Gastroesophageal sphincter (tissue), 4 donors: Measurements from ENCODE around the gene CFC1. TPM values are rescaled to one million over a fixed set of nuclear protein-coding genes. Genes with fewer than 3 reads are reported as not detected.
"Not testable (repeated sequence)": the region's sequence is repeated elsewhere in the genome, so short reads cannot be mapped to it uniquely, and the experiment has no call there.

Source experiments
- ATAC-seq: fragments of 150-250 bp; one replicate; pipeline ENCODE4 v1.9.1; 2016; ENCODE audit warnings: mild to moderate bottlenecking, moderate library complexity
- H3K27ac ChIP-seq, 4 donors: fragments of 200-600 bp; sonication (generic) in 3 of 4; 1 replicate in 3 of 4; 2 replicates in 1 of 4; pipeline ENCODE4 v1.5.1; 2016 to 2019
- H3K27me3 ChIP-seq: fragments of 200-600 bp; sonication (generic); one replicate; pipeline ENCODE4 v1.5.1; 2019
- H3K36me3 ChIP-seq, 2 donors: fragments of 200-600 bp; sonication (generic); one replicate each; pipeline ENCODE4 v1.5.1; 2019; ENCODE audit warnings: control low read depth in 1 of 2
- H3K4me1 ChIP-seq, 3 donors: fragments of 200-600 bp; sonication (generic); 1 replicate in 2 of 3; 2 replicates in 1 of 3; pipeline ENCODE4 v1.5.1; 2016 to 2019; ENCODE audit warnings: control low read depth in 2 of 3
- H3K4me3 ChIP-seq, 2 donors: fragments of 200-600 bp; sonication (generic); one replicate each; pipeline ENCODE4 v1.5.1; 2019; ENCODE audit warnings: mild to moderate bottlenecking in 1 of 2, moderate library complexity in 1 of 2
- H3K9me3 ChIP-seq, 3 donors: fragments of 200-600 bp; sonication (generic); one replicate each; pipeline ENCODE4 v1.5.1; 2017 to 2019; ENCODE audit warnings: control low read depth in 2 of 3
- whole genome bisulfite sequencing, 2 donors: methylation state at CpG; one replicate each; pipeline ENCODE4 v1.1.5; 2018; ENCODE audit warnings: low coverage in 1 of 2; 5-methylcytosine and 5-hydroxymethylcytosine counted together
- total RNA-seq, 4 donors: library from RNA; depleted of rRNA; stranded (reverse); fragments of >200 nt; gene quantifications; one replicate each; pipeline ENCODE4 v1.1.0, GENCODE V29; 2016

Gene CFC1
- total RNA-seq = under 1 TPM in 1 of 4 donors, not detected in 3; 0.54 TPM

DNA sequence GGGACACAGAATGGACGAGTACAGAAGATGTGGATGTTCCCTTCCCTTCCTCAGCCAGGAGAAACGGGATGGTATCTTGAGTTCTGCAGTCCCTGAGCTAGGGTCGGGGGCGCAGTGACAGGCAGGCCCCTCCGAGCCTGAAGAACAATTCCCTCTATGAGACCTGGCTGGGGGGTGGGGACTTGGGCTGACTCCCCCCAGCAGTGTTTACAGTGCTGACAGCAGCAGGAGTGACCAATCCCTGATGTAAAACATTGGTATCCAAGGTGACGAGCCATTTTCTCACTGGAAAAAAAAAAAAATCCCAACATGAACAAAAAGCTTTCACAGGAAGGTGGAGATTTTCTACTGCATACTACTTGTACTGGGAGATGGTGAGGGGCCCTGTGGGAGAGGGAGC lies at the start of gene CFC1:
Gene CFC1 (minus strand): TSS at position 183 of the 400 bp plus-strand sequence. CDS start 288 bp downstream, outside the sequence.
- WGBS, 2 donors = no CpG with 5 or more reads among the region's 6 CpGs

GRCh38 chr2:130641688-130642087 lies 42.3 kb upstream of the CFC1 start:
- not testable (repeated sequence) for ATAC-seq, H3K4me3 ChIP-seq, H3K27me3 ChIP-seq, H3K9me3 ChIP-seq, H3K4me1 ChIP-seq, H3K36me3 ChIP-seq, H3K27ac ChIP-seq
- 21 to 32% methylated on average over 3 of the region's 4 CpGs for WGBS, 2 donors

More for the DNA sequence above, at the start of gene CFC1:
- not testable (repeated sequence) for H3K27ac ChIP-seq, H3K36me3 ChIP-seq, ATAC-seq, H3K4me1 ChIP-seq, H3K9me3 ChIP-seq, H3K27me3 ChIP-seq, H3K4me3 ChIP-seq

DNA sequence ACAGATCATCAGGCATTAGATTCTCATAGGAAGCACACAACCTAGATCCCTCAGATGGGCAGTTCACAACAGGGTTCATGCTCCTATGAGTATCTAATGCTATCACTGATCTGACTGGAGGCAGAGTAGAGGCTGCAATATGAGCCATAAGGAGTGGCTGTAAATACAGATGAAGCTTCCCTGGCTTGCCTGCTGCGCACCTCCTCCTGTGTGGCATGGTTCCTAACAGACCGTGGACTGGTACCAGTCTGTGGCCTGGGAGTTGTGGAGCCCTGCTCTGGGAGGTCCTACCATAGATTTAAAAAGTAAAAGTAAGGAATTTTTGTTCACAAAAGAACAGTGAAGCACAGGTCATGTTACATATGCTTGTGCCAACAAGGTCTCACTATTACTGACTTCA lies 39.6 kb upstream of the CFC1 start:
- WGBS, 2 donors = 100% methylated on average over 1 of the region's 2 CpGs; no CpG with 5 or more reads in 1 of the 2 donors
- ATAC-seq, H3K27me3 ChIP-seq, H3K36me3 ChIP-seq, H3K27ac ChIP-seq, H3K9me3 ChIP-seq, H3K4me1 ChIP-seq, H3K4me3 ChIP-seq: not testable (repeated sequence)

- WGBS, 2 donors = 86% methylated on average over 4 to 7 of the region's 10 CpGs
- not testable (repeated sequence) for ATAC-seq
Measured at GRCh38 chr2:130628784-130629475, 29.6 kb upstream of the CFC1 start.

DNA sequence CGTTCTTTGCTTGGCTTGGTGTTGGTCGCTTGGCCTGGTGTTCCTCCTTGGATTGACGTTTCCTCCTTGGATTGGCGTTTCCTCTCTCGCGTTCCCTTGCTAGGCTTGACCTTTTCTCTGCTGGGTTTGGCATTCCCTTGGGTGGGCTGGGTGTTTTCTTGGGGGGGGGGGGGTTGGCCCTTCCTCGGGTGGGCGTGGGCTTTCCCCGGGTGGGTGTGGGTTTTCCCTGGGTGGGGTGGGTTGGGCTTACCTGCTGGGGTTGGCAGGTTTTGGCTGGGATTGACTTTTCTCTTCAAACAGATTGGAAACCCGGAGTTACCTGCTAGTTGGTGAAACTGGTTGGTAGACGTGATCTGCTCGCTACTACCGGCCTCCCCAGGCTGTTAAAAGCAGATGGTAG lies 11.8 kb upstream of the CFC1 start, which contains the start of gene POTEJ:
Gene POTEJ (plus strand): TSS at position 301 of the 400 bp plus-strand sequence. CDS start 93 bp downstream, at position 394.
- not testable (repeated sequence) for ATAC-seq, H3K27ac ChIP-seq, H3K9me3 ChIP-seq, H3K4me1 ChIP-seq, H3K27me3 ChIP-seq, H3K4me3 ChIP-seq, H3K36me3 ChIP-seq
- WGBS, 2 donors = no CpG with 5 or more reads among the region's 13 CpGs

More at GRCh38 chr2:130628784-130629475, 29.6 kb upstream of the CFC1 start:
- not testable (repeated sequence) for H3K9me3 ChIP-seq, H3K27me3 ChIP-seq, H3K4me1 ChIP-seq, H3K4me3 ChIP-seq, H3K36me3 ChIP-seq, H3K27ac ChIP-seq

DNA sequence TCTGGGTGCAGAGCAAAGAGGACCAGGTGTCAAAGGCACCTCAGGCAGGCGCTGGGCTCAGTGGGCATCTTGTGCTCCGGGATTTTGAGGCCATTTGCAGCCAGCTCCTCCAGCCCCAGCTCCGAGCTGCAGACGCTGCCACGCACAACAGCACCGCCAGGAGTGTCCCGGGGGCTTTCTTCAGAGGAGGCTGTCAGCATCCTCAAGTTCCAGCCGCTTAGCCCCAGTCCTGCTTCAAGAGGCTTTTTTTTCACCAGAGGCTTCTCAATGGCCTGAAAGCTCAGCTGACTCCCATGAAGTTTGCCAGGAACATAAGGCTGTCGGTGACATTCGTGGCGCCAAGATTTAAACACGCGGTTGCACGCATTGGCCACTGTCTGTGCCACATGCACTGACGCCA lies 11.1 kb upstream of the CFC1 start:
- H3K9me3 ChIP-seq, H3K4me3 ChIP-seq, H3K27ac ChIP-seq, H3K36me3 ChIP-seq, H3K27me3 ChIP-seq, H3K4me1 ChIP-seq, ATAC-seq: not testable (repeated sequence)
- WGBS, 2 donors = 86 to 89% methylated on average over 7 to 9 of the region's 15 CpGs

- not testable (repeated sequence) for H3K4me3 ChIP-seq, H3K27ac ChIP-seq, ATAC-seq, H3K27me3 ChIP-seq, H3K9me3 ChIP-seq, H3K36me3 ChIP-seq, H3K4me1 ChIP-seq
- 60 to 80% methylated on average over 4 to 5 of the region's 28 CpGs for WGBS, 2 donors
Measured at GRCh38 chr2:130609002-130609920, 9.9 kb upstream of the CFC1 start.

DNA sequence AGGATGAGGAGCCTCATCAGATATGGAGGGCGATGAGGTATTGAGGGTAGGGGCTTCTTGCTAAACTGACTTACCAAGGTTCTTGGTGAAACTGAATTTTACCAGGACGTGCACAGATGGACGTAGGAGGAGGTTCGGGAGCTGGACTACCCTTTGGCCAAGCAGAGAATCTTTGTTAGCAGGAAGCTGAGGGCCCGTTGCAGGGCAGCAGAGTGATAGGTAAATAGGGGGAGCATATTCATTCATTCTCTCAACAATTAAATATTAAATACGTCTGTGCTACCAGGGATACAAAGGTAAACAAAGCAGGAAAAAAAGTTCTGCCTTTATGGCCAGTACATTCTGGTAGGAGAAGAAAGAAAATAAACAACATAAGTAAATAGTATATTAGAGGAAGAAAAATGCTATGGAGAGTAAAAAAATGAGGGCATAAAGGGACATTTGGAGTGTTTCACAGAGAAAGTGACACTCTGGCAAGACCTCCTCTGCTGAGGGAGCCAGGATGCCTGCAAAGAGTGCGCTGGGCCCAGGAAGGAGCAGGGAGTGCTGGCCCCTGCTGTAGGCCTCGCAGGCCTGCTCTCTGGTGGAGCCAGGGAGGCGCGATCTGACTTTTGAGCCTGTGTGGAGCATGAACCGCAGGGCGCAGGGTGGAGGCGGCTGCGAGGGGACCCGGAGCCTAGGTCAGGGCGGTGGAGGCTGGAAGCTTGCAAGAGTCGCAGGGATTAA lies 9.1 kb upstream of the CFC1 start:
- not testable (repeated sequence) for H3K27ac ChIP-seq, H3K27me3 ChIP-seq, H3K9me3 ChIP-seq, ATAC-seq, H3K4me3 ChIP-seq, H3K4me1 ChIP-seq, H3K36me3 ChIP-seq
- WGBS, 2 donors = no CpG with 5 or more reads among the region's 17 CpGs

GRCh38 chr2:130601648-130602302 lies 2.4 kb upstream of the CFC1 start:
- not testable (repeated sequence) for H3K36me3 ChIP-seq, H3K4me1 ChIP-seq, H3K9me3 ChIP-seq, H3K27me3 ChIP-seq, H3K27ac ChIP-seq, H3K4me3 ChIP-seq, ATAC-seq
- 39 to 67% methylated on average over 1 to 2 of the region's 15 CpGs for WGBS, 2 donors

DNA sequence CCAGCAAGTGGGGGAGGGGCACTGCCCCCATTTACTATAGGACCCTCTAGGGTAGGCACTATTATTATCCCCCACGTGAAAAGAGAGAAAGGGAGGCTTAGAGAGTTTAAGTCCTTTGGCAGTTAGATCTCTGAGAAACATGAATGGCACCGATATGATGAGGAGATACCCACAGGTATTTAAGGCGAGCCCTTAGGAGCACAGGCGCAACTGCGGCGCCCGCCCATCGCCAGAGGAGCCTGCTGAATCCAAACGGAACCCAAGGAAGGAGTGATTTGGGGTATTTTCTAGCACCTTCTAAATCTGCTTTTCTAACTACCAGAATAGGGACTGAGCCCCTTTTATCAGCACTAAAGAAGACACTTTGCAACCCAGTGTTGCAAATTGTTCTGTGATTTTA lies 551 bp upstream of the CFC1 start:
- H3K4me3 ChIP-seq, ATAC-seq, H3K36me3 ChIP-seq, H3K9me3 ChIP-seq, H3K27me3 ChIP-seq, H3K4me1 ChIP-seq, H3K27ac ChIP-seq: not testable (repeated sequence)
- no CpG with 5 or more reads among the region's 9 CpGs for WGBS, 2 donors

- ATAC-seq, H3K27me3 ChIP-seq, H3K27ac ChIP-seq, H3K4me1 ChIP-seq, H3K4me3 ChIP-seq, H3K9me3 ChIP-seq, H3K36me3 ChIP-seq: not testable (repeated sequence)
- 29% methylated on average over 13 of the region's 15 CpGs; no CpG with 5 or more reads in 1 of the 2 donors for WGBS, 2 donors
Measured at GRCh38 chr2:130598463-130598862, 912 bp downstream of the CFC1 start.

DNA sequence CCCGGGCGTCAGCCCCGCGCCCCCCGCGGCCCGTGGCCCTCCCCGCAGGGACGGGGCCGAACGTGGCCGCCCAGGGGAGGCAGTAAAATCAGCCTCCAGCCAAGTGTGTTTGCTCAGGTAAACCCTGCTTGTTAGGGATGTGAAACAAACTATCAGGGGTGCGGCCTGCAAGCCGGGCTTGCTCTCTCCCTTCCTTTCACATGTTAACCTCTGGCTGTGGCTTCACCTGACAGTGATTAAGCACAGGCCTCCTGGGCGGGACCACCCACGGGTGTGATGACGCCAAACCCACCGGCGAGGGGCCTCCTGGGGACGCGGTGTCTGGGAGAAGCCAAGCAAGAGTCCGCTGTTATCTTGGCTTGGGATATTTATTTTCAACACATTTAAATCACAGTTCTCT lies 1.4 kb downstream of the CFC1 start:
- not testable (repeated sequence) for H3K27ac ChIP-seq, H3K9me3 ChIP-seq, H3K4me3 ChIP-seq, H3K27me3 ChIP-seq, H3K36me3 ChIP-seq, H3K4me1 ChIP-seq, ATAC-seq
- WGBS, 2 donors = no CpG with 5 or more reads among the region's 22 CpGs

DNA sequence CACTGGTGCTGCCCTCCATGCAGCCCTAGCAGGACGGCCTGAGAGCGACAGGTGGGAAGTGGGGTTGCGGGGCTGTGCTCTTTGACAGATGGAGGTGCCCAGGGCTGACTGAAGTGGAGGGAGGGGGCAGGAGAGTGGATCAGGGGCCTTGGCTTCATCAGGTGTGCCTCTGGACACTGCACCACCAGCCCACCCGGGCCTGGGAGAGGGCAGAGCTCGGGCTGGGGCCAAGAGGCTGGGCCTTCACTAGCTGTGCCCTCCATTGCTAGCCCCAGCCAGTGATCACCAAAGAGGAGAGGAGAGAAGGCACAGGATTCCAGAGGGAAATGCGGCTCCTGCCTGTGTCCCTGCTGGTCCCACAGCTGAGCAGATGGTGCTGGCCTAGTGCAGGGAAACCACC lies 2.6 kb downstream of the CFC1 start:
- H3K27me3 ChIP-seq, ATAC-seq, H3K36me3 ChIP-seq, H3K27ac ChIP-seq, H3K4me3 ChIP-seq, H3K4me1 ChIP-seq, H3K9me3 ChIP-seq: not testable (repeated sequence)
- WGBS, 2 donors = no CpG with 5 or more reads among the region's 6 CpGs
